ENCODE data around the gene LRRC8D. TPM values are rescaled to one million over a fixed set of nuclear protein-coding genes. Genes with fewer than 3 reads are reported as not detected.

LRRC8D gene
- total and polyA plus RNA-seq, 2 experiments from 2014 or later, result 23.6 to 48.8 TPM

DNA sequence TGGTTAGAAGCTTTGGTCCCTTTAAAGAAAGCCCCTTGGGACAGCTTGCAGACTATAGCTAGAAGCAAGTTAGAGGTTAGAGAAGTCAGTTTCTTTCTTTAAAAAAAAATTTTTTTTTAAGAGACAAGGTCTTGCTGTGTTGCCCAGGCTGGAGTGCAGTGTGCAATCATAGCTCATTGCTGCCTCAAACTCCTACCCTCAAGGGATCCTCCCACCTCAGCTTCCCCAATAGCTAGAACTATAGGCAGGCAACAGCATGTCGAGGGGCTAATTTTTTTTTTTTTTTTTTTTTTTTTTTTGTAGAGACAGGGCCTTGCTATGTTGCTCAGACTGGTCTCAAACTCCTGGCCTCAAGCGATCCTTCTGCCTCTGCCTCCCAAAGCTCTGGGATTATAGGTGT is 129.9 kb downstream of the LRRC8D start:
- Histone ChIP-seq H4K20me1 (replicated peaks; ENCODE audit: insufficient read depth) (no peaks in the 10 kb centered on the region), H3K4me3 (no peak overlapping the region), H3F3A (replicated peaks; ENCODE audit: low read depth) (no peaks in the 10 kb centered on the region), H3K36me3 (ENCODE audit: insufficient read depth) (no peaks in the 10 kb centered on the region), H3K4me2 (no peak overlapping the region), H3K27ac (ENCODE audit: low read depth) (peak overlapping the region; percentile 47; the same call in 1 of the 2 replicates), H3K27me3 (ENCODE audit: insufficient read depth) (no peaks in the 10 kb centered on the region), H3K9me2 (ENCODE audit: insufficient read depth) (no peaks in the 10 kb centered on the region), H3K4me1 (ENCODE audit: insufficient read depth) (peaks cover 36% of the 10 kb centered on the region), H2AFZ (no peak overlapping the region), H3K79me2 (replicated peaks; ENCODE audit: insufficient read depth) (no peaks in the 10 kb centered on the region)
- no peaks in the 10 kb centered on the region for H3K9me3 Mint-ChIP-seq
- TF ChIP-seq ETS1 (IDR thresholded peaks at IDR 0.05) (no peak), EZH2phosphoT487 (IDR thresholded peaks at IDR 0.05; ENCODE audit: unreplicated experiment) (no peak)
- peaks cover 40% of the 10 kb centered on the region for H3K4me1 Mint-ChIP-seq
- DNase-seq (ENCODE audit: low spot score), result no peak
- no peak for ATAC-seq
- no peaks in the 10 kb centered on the region for H3K36me3 Mint-ChIP-seq (ENCODE audit: low read depth)
- peaks cover 6% of the 10 kb centered on the region for H3K27me3 Mint-ChIP-seq (ENCODE audit: insufficient read depth, low read depth, poor library complexity)
- no peak overlapping the region for H3K4me3 Mint-ChIP-seq
- no peak overlapping the region for H3K27ac Mint-ChIP-seq

GRCh38 chr1:89951766-89952604 is 131.2 kb downstream of the LRRC8D start:
- no peaks in the 10 kb centered on the region for H3F3A ChIP-seq (replicated peaks; ENCODE audit: low read depth)
- H3K9me3 Mint-ChIP-seq, result no peaks in the 10 kb centered on the region
- no peak overlapping the region for H3K27ac Mint-ChIP-seq
- H3K36me3 Mint-ChIP-seq (ENCODE audit: low read depth), result no peaks in the 10 kb centered on the region
- ATAC-seq, result no peak
- H3K27me3 Mint-ChIP-seq (ENCODE audit: insufficient read depth, low read depth, poor library complexity), result peaks cover 6% of the 10 kb centered on the region
- no peaks in the 10 kb centered on the region for H4K20me1 ChIP-seq (replicated peaks; ENCODE audit: insufficient read depth)
- no peak overlapping the region for H3K4me3 ChIP-seq
- peak overlapping the region; percentile 29; the same call in 1 of the 2 replicates for H3K27ac ChIP-seq (ENCODE audit: low read depth)
- H2AFZ ChIP-seq, result no peak overlapping the region
- peaks cover 42% of the 10 kb centered on the region for H3K4me1 ChIP-seq (ENCODE audit: insufficient read depth)
- no peaks in the 10 kb centered on the region for H3K27me3 ChIP-seq (ENCODE audit: insufficient read depth)
- H3K79me2 ChIP-seq (replicated peaks; ENCODE audit: insufficient read depth), result no peaks in the 10 kb centered on the region
- H3K4me3 Mint-ChIP-seq, result no peak overlapping the region
- peaks cover 45% of the 10 kb centered on the region for H3K4me1 Mint-ChIP-seq
- no peak for TF ChIP-seq CREB1 (CRISPR knock-in tag; IDR thresholded peaks at IDR 0.05; ENCODE audit: low read depth)
- no peak for TF ChIP-seq CTCF (conservative IDR thresholded peaks at IDR 0.05; ENCODE audit: low read depth in 2 of 2)
- TF ChIP-seq, protein P1, sequence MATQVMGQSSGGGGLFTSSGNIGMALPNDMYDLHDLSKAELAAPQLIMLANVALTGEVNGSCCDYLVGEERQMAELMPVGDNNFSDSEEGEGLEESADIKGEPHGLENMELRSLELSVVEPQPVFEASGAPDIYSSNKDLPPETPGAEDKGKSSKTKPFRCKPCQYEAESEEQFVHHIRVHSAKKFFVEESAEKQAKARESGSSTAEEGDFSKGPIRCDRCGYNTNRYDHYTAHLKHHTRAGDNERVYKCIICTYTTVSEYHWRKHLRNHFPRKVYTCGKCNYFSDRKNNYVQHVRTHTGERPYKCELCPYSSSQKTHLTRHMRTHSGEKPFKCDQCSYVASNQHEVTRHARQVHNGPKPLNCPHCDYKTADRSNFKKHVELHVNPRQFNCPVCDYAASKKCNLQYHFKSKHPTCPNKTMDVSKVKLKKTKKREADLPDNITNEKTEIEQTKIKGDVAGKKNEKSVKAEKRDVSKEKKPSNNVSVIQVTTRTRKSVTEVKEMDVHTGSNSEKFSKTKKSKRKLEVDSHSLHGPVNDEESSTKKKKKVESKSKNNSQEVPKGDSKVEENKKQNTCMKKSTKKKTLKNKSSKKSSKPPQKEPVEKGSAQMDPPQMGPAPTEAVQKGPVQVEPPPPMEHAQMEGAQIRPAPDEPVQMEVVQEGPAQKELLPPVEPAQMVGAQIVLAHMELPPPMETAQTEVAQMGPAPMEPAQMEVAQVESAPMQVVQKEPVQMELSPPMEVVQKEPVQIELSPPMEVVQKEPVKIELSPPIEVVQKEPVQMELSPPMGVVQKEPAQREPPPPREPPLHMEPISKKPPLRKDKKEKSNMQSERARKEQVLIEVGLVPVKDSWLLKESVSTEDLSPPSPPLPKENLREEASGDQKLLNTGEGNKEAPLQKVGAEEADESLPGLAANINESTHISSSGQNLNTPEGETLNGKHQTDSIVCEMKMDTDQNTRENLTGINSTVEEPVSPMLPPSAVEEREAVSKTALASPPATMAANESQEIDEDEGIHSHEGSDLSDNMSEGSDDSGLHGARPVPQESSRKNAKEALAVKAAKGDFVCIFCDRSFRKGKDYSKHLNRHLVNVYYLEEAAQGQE (IDR thresholded peaks at IDR 0.05; ENCODE audit: unreplicated experiment), result no peak
- TF ChIP-seq POLR2AphosphoS5 (IDR thresholded peaks at IDR 0.05; ENCODE audit: low read depth), result no peak
- no peak for TF ChIP-seq ZNF114 (CRISPR knock-in tag; IDR thresholded peaks at IDR 0.05)
- no peak for TF ChIP-seq STAT1 (IDR thresholded peaks at IDR 0.05; ENCODE audit: unreplicated experiment)
- TF ChIP-seq JUNB (IDR thresholded peaks at IDR 0.05; ENCODE audit: unreplicated experiment), result no peak
- no peak for TF ChIP-seq EZH2 (IDR thresholded peaks at IDR 0.05; ENCODE audit: low read depth, unreplicated experiment)
- H3K36me3 ChIP-seq (ENCODE audit: insufficient read depth), result no peaks in the 10 kb centered on the region
- no peaks in the 10 kb centered on the region for H3K9me2 ChIP-seq (ENCODE audit: insufficient read depth)
- no peak overlapping the region for H3K4me2 ChIP-seq
- peak; percentile 51 for DNase-seq (ENCODE audit: low spot score)
